Islet of Langerhans (tissue), 1 donor: ENCODE results near the gene SPRR2B.
"Not testable (repeated sequence)": the region's sequence is repeated elsewhere in the genome, so short reads cannot be mapped to it uniquely, and the experiment has no call there.

Experiments used
- FAIRE-seq: peaks from one replicate; lab custom pipeline; 2011; peaks lifted over from hg19 to GRCh38; lab: Jason Lieb, UNC

The SPRR2B gene

GRCh38 chr1:153032677-153033308, 38.6 kb downstream of the SPRR2B start:
- FAIRE-seq = no peak

GRCh38 chr1:153032073-153032472, 39.3 kb downstream of the SPRR2B start:
- FAIRE-seq = no peak

- no peak for FAIRE-seq
Observed at GRCh38 chr1:153030895-153031294, 40.5 kb downstream of the SPRR2B start, which contains the start of gene SPRR1B. TSS of gene SPRR1B (plus strand) at chr1:153031203. CDS start at chr1:153032346, 1,143 bp downstream.

- no peak for FAIRE-seq
Observed at GRCh38 chr1:153028766-153029165, 42.6 kb downstream of the SPRR2B start.

- FAIRE-seq = no peak
Observed at GRCh38 chr1:153025797-153026196, 45.6 kb downstream of the SPRR2B start.

- no peak for FAIRE-seq
Observed at GRCh38 chr1:153024413-153024812, 47.0 kb downstream of the SPRR2B start.

GRCh38 chr1:153023109-153023508, 48.3 kb downstream of the SPRR2B start:
- no peak for FAIRE-seq

GRCh38 chr1:153022340-153022739, 49.1 kb downstream of the SPRR2B start:
- FAIRE-seq = not testable (repeated sequence)

- not testable (repeated sequence) for FAIRE-seq
Observed at GRCh38 chr1:153021829-153022228, 49.6 kb downstream of the SPRR2B start.
